Measurements from ENCODE around the gene CHN2.

Gene CHN2

GRCh38 chr7:29418651-29419050 lies 224.1 kb downstream of the CHN2 start:
- CTCF ChIA-PET = interaction anchor here (0.6 kb wide), 1 partner anchor 290 kb away, joined by 4 read pairs; no protein-coding TSS in a partner anchor
- POLR2A ChIA-PET = no interaction called here
- DNase-seq (ENCODE audit: extremely low spot score) = no peak
- no peak for TF ChIP-seq LEF1 (IDR thresholded peaks at IDR 0.05; ENCODE audit: borderline replicate concordance)
- TF ChIP-seq SP1 (IDR thresholded peaks at IDR 0.05) = no peak
- TF ChIP-seq ELF4 (IDR thresholded peaks at IDR 0.05) = no peak
- no peak for TF ChIP-seq PKNOX1 (IDR thresholded peaks at IDR 0.05)
- TF ChIP-seq ARNT (IDR thresholded peaks at IDR 0.05) = no peak
- TF ChIP-seq BHLHE40 (IDR thresholded peaks at IDR 0.05; ENCODE audit: borderline replicate concordance) = no peak
- no peak for TF ChIP-seq L3MBTL2 (conservative IDR thresholded peaks at IDR 0.05)
- no peak for TF ChIP-seq NFRKB (IDR thresholded peaks at IDR 0.05)
- no peak for TF ChIP-seq HDGF (IDR thresholded peaks at IDR 0.05; ENCODE audit: borderline replicate concordance)
- no peak for TF ChIP-seq ZNF384 (IDR thresholded peaks at IDR 0.05)
- TF ChIP-seq FOXK2 (IDR thresholded peaks at IDR 0.05) = no peak
- TF ChIP-seq CTBP1 (IDR thresholded peaks at IDR 0.05; ENCODE audit: borderline replicate concordance) = no peak
- TF ChIP-seq SUZ12 (IDR thresholded peaks at IDR 0.05) = no peak
- TF ChIP-seq FOXA1 (IDR thresholded peaks at IDR 0.05) = no peak
- no peak for TF ChIP-seq FOXM1 (IDR thresholded peaks at IDR 0.05; ENCODE audit: borderline replicate concordance)
- no peak for TF ChIP-seq TARDBP (IDR thresholded peaks at IDR 0.05)

GRCh38 chr7:29420011-29420410 lies 225.4 kb downstream of the CHN2 start:
- CTCF ChIA-PET = no interaction called here
- no peak for DNase-seq (ENCODE audit: extremely low spot score)
- POLR2A ChIA-PET = no interaction called here
- no peak for TF ChIP-seq LEF1 (IDR thresholded peaks at IDR 0.05; ENCODE audit: borderline replicate concordance)
- TF ChIP-seq FOXM1 (IDR thresholded peaks at IDR 0.05; ENCODE audit: borderline replicate concordance) = no peak

GRCh38 chr7:29421010-29421956 lies 226.7 kb downstream of the CHN2 start:
- ChIA-PET CTCF (no interaction called here), POLR2A (no interaction called here)
- no peak for TF ChIP-seq FOXA1 (IDR thresholded peaks at IDR 0.05)
- no peak for TF ChIP-seq SUZ12 (IDR thresholded peaks at IDR 0.05)
- TF ChIP-seq ARNT (IDR thresholded peaks at IDR 0.05) = no peak
- TF ChIP-seq ZNF384 (IDR thresholded peaks at IDR 0.05) = no peak
- no peak for TF ChIP-seq NFRKB (IDR thresholded peaks at IDR 0.05)
- no peak for TF ChIP-seq BHLHE40 (IDR thresholded peaks at IDR 0.05; ENCODE audit: borderline replicate concordance)
- TF ChIP-seq CTBP1 (IDR thresholded peaks at IDR 0.05; ENCODE audit: borderline replicate concordance) = no peak
- no peak for TF ChIP-seq LEF1 (IDR thresholded peaks at IDR 0.05; ENCODE audit: borderline replicate concordance)
- no peak for TF ChIP-seq HDGF (IDR thresholded peaks at IDR 0.05; ENCODE audit: borderline replicate concordance)
- TF ChIP-seq FOXM1 (IDR thresholded peaks at IDR 0.05; ENCODE audit: borderline replicate concordance) = no peak
- no peak for TF ChIP-seq L3MBTL2 (conservative IDR thresholded peaks at IDR 0.05)
- no peak for TF ChIP-seq FOXK2 (IDR thresholded peaks at IDR 0.05)
- TF ChIP-seq TARDBP (IDR thresholded peaks at IDR 0.05) = no peak
- TF ChIP-seq SP1 (IDR thresholded peaks at IDR 0.05) = no peak
- TF ChIP-seq ELF4 (IDR thresholded peaks at IDR 0.05) = no peak
- no peak for TF ChIP-seq PKNOX1 (IDR thresholded peaks at IDR 0.05)
- no peak for DNase-seq (ENCODE audit: extremely low spot score)

- DNase-seq (ENCODE audit: extremely low spot score) = no peak
- ChIA-PET POLR2A (no interaction called here), CTCF (no interaction called here)
- TF ChIP-seq CTBP1 (IDR thresholded peaks at IDR 0.05; ENCODE audit: borderline replicate concordance) (no peak), FOXM1 (IDR thresholded peaks at IDR 0.05; ENCODE audit: borderline replicate concordance) (no peak), ZNF384 (IDR thresholded peaks at IDR 0.05) (no peak), ELF4 (IDR thresholded peaks at IDR 0.05) (no peak), L3MBTL2 (conservative IDR thresholded peaks at IDR 0.05) (no peak), SP1 (IDR thresholded peaks at IDR 0.05) (no peak), PKNOX1 (IDR thresholded peaks at IDR 0.05) (no peak), FOXK2 (IDR thresholded peaks at IDR 0.05) (no peak), SUZ12 (IDR thresholded peaks at IDR 0.05) (no peak), NFRKB (IDR thresholded peaks at IDR 0.05) (no peak), HDGF (IDR thresholded peaks at IDR 0.05; ENCODE audit: borderline replicate concordance) (no peak), FOXA1 (IDR thresholded peaks at IDR 0.05) (no peak), TARDBP (IDR thresholded peaks at IDR 0.05) (no peak), LEF1 (IDR thresholded peaks at IDR 0.05; ENCODE audit: borderline replicate concordance) (no peak), ARNT (IDR thresholded peaks at IDR 0.05) (no peak)
Measured at GRCh38 chr7:29422829-29423228, 228.3 kb downstream of the CHN2 start.

- DNase-seq (ENCODE audit: extremely low spot score) = no peak
- ChIA-PET POLR2A (no interaction called here), CTCF (no interaction called here)
- no peak for TF ChIP-seq TARDBP (IDR thresholded peaks at IDR 0.05)
- TF ChIP-seq FOXA1 (IDR thresholded peaks at IDR 0.05) = no peak
- TF ChIP-seq ARNT (IDR thresholded peaks at IDR 0.05) = no peak
- no peak for TF ChIP-seq PKNOX1 (IDR thresholded peaks at IDR 0.05)
- TF ChIP-seq NFRKB (IDR thresholded peaks at IDR 0.05) = no peak
- no peak for TF ChIP-seq HDGF (IDR thresholded peaks at IDR 0.05; ENCODE audit: borderline replicate concordance)
- no peak for TF ChIP-seq FOXK2 (IDR thresholded peaks at IDR 0.05)
- TF ChIP-seq SP1 (IDR thresholded peaks at IDR 0.05) = no peak
- TF ChIP-seq LEF1 (IDR thresholded peaks at IDR 0.05; ENCODE audit: borderline replicate concordance) = no peak
- no peak for TF ChIP-seq FOXM1 (IDR thresholded peaks at IDR 0.05; ENCODE audit: borderline replicate concordance)
- TF ChIP-seq L3MBTL2 (conservative IDR thresholded peaks at IDR 0.05) = no peak
- no peak for TF ChIP-seq SUZ12 (IDR thresholded peaks at IDR 0.05)
- TF ChIP-seq ZNF384 (IDR thresholded peaks at IDR 0.05) = no peak
- TF ChIP-seq ELF4 (IDR thresholded peaks at IDR 0.05) = no peak
- TF ChIP-seq BHLHE40 (IDR thresholded peaks at IDR 0.05; ENCODE audit: borderline replicate concordance) = no peak
Measured at GRCh38 chr7:29424295-29424983, 229.9 kb downstream of the CHN2 start.
